BLaER1 (cell line): ENCODE results near the gene USP19.

Experiments
- H3K27ac ChIP-seq: shearing (Covaris generic); formaldehyde crosslinking; 2 replicates; pipeline ENCODE4 v1.8.1; 2022
- H3K27me3 ChIP-seq: shearing (Covaris generic); formaldehyde crosslinking; 2 replicates; pipeline ENCODE4 v1.8.1; 2022
- H3K36me3 ChIP-seq: shearing (Covaris generic); formaldehyde crosslinking; 2 replicates; pipeline ENCODE4 v1.8.1; 2022
- H3K4me1 ChIP-seq: shearing (Covaris generic); formaldehyde crosslinking; 2 replicates; pipeline ENCODE4 v1.8.1; 2022
- H3K4me2 ChIP-seq: shearing (Covaris generic); formaldehyde crosslinking; 2 replicates; pipeline ENCODE4 v1.8.1; 2022
- H3K4me3 ChIP-seq: shearing (Covaris generic); formaldehyde crosslinking; 2 replicates; pipeline ENCODE4 v1.8.1; 2022
- H3K9ac ChIP-seq: shearing (Covaris generic); formaldehyde crosslinking; 2 replicates; pipeline ENCODE4 v1.8.1; 2022
- H3K9me3 ChIP-seq: shearing (Covaris generic); formaldehyde crosslinking; 2 replicates; pipeline ENCODE4 v1.8.1; 2022
- H4K20me1 ChIP-seq: shearing (Covaris generic); formaldehyde crosslinking; 2 replicates; pipeline ENCODE4 v1.8.1; 2022
- Cebpa-rat ChIP-seq: shearing (Covaris generic); IDR thresholded peaks from 2 replicates; pipeline ENCODE4 v1.8.1; 2022

USP19 gene

GRCh38 chr3:49161808-49162530 is 41.3 kb upstream of the USP19 start:
- TF ChIP-seq Cebpa-rat = no peak

GRCh38 chr3:49161197-49161596 is 40.6 kb upstream of the USP19 start:
- Histone ChIP-seq H3K4me2 (peak overlapping the region; percentile 62), H3K4me1 (peaks cover 49% of the 10 kb centered on the region), H3K27ac (0 out of 2 replicates have a peak overlapping the region, but pooled peaks have one; percentile 55), H3K9me3 (no peaks in the 10 kb centered on the region), H4K20me1 (peaks cover 18% of the 10 kb centered on the region), H3K4me3 (no peak overlapping the region), H3K9ac (peak overlapping the region; percentile 47; the same call in 1 of the 2 replicates), H3K27me3 (no peaks in the 10 kb centered on the region), H3K36me3 (peaks cover 31% of the 10 kb centered on the region)
- TF ChIP-seq Cebpa-rat = no peak

More at GRCh38 chr3:49161808-49162530, 41.3 kb upstream of the USP19 start:
- peak overlapping the region; percentile 55 for H3K27ac ChIP-seq
- H3K4me2 ChIP-seq = peak overlapping the region; percentile 62
- H3K9ac ChIP-seq = peak overlapping the region; percentile 47; the same call in 1 of the 2 replicates
- no peaks in the 10 kb centered on the region for H3K9me3 ChIP-seq
- peaks cover 56% of the 10 kb centered on the region for H3K4me1 ChIP-seq
- H3K4me3 ChIP-seq = no peak overlapping the region
- no peaks in the 10 kb centered on the region for H3K27me3 ChIP-seq
- peaks cover 31% of the 10 kb centered on the region for H3K36me3 ChIP-seq
- H4K20me1 ChIP-seq = peaks cover 18% of the 10 kb centered on the region

GRCh38 chr3:49158792-49159191 is 38.2 kb upstream of the USP19 start:
- Histone ChIP-seq H4K20me1 (peaks cover 18% of the 10 kb centered on the region), H3K27me3 (no peaks in the 10 kb centered on the region), H3K9me3 (no peaks in the 10 kb centered on the region), H3K4me1 (peaks cover 34% of the 10 kb centered on the region), H3K4me2 (peak overlapping the region; percentile 8; the same call in 1 of the 2 replicates), H3K36me3 (peaks cover 25% of the 10 kb centered on the region), H3K9ac (no peak overlapping the region), H3K27ac (peak overlapping the region; percentile 18; the same call in 1 of the 2 replicates), H3K4me3 (no peak overlapping the region)
- no peak for TF ChIP-seq Cebpa-rat

- TF ChIP-seq Cebpa-rat = no peak
Measured at GRCh38 chr3:49158103-49158709, 37.6 kb upstream of the USP19 start.

GRCh38 chr3:49157289-49157688 is 36.7 kb upstream of the USP19 start:
- Histone ChIP-seq H3K27ac (no peak overlapping the region), H3K27me3 (no peaks in the 10 kb centered on the region), H3K9me3 (no peaks in the 10 kb centered on the region), H3K9ac (no peak overlapping the region), H3K4me1 (peaks cover 22% of the 10 kb centered on the region), H3K4me3 (no peak overlapping the region), H3K36me3 (peaks cover 12% of the 10 kb centered on the region; the same call in 1 of the 2 replicates), H3K4me2 (no peak overlapping the region), H4K20me1 (peaks cover 18% of the 10 kb centered on the region)
- no peak for TF ChIP-seq Cebpa-rat

More at GRCh38 chr3:49158103-49158709, 37.6 kb upstream of the USP19 start:
- Histone ChIP-seq H3K4me3 (no peak overlapping the region), H3K9ac (no peak overlapping the region), H3K36me3 (peaks cover 19% of the 10 kb centered on the region), H3K27me3 (no peaks in the 10 kb centered on the region), H3K4me1 (peaks cover 30% of the 10 kb centered on the region), H3K4me2 (no peak overlapping the region), H3K27ac (0 out of 2 replicates have a peak overlapping the region, but pooled peaks have one; percentile 18), H4K20me1 (peaks cover 18% of the 10 kb centered on the region), H3K9me3 (no peaks in the 10 kb centered on the region)

GRCh38 chr3:49153349-49153912 is 32.8 kb upstream of the USP19 start:
- Histone ChIP-seq H3K4me2 (no peak overlapping the region), H4K20me1 (0 out of 2 replicates have a peak, but pooled peaks cover 2% of the 10 kb centered on the region), H3K9me3 (no peaks in the 10 kb centered on the region), H3K4me1 (peaks cover 2% of the 10 kb centered on the region), H3K4me3 (no peak overlapping the region), H3K36me3 (no peaks in the 10 kb centered on the region), H3K27me3 (no peaks in the 10 kb centered on the region), H3K9ac (no peak overlapping the region), H3K27ac (no peak overlapping the region)
- no peak for TF ChIP-seq Cebpa-rat

GRCh38 chr3:49151610-49152009 is 31.0 kb upstream of the USP19 start:
- no peak overlapping the region for H3K4me3 ChIP-seq
- no peak overlapping the region for H3K9ac ChIP-seq
- peaks cover 6% of the 10 kb centered on the region for H3K4me1 ChIP-seq
- no peaks in the 10 kb centered on the region for H3K27me3 ChIP-seq
- no peak for TF ChIP-seq Cebpa-rat
- no peaks in the 10 kb centered on the region for H4K20me1 ChIP-seq
- no peak overlapping the region for H3K4me2 ChIP-seq
- no peaks in the 10 kb centered on the region for H3K9me3 ChIP-seq
- H3K27ac ChIP-seq = no peak overlapping the region
- H3K36me3 ChIP-seq = no peaks in the 10 kb centered on the region

- no peak for TF ChIP-seq Cebpa-rat
- no peaks in the 10 kb centered on the region for H3K27me3 ChIP-seq
- no peaks in the 10 kb centered on the region for H4K20me1 ChIP-seq
- H3K9ac ChIP-seq = no peak overlapping the region
- no peak overlapping the region for H3K27ac ChIP-seq
- H3K9me3 ChIP-seq = peaks cover 8% of the 10 kb centered on the region; the same call in 1 of the 2 replicates
- H3K4me3 ChIP-seq = no peak overlapping the region
- no peaks in the 10 kb centered on the region for H3K36me3 ChIP-seq
- peaks cover 6% of the 10 kb centered on the region for H3K4me1 ChIP-seq
- H3K4me2 ChIP-seq = no peak overlapping the region
Measured at GRCh38 chr3:49148159-49148558, 27.5 kb upstream of the USP19 start.

GRCh38 chr3:49140080-49140479 is 19.5 kb upstream of the USP19 start:
- Histone ChIP-seq H3K4me3 (no peak overlapping the region), H3K9ac (no peak overlapping the region), H3K27ac (no peak overlapping the region), H3K4me2 (no peak overlapping the region), H3K4me1 (no peaks in the 10 kb centered on the region), H3K9me3 (peaks cover 31% of the 10 kb centered on the region), H3K27me3 (no peaks in the 10 kb centered on the region), H4K20me1 (no peaks in the 10 kb centered on the region), H3K36me3 (no peaks in the 10 kb centered on the region)
- TF ChIP-seq Cebpa-rat = no peak

GRCh38 chr3:49135499-49135898 is 14.9 kb upstream of the USP19 start:
- Histone ChIP-seq H3K27ac (no peak overlapping the region), H4K20me1 (no peaks in the 10 kb centered on the region), H3K36me3 (no peaks in the 10 kb centered on the region), H3K4me1 (0 out of 2 replicates have a peak, but pooled peaks cover 3% of the 10 kb centered on the region), H3K4me3 (no peak overlapping the region), H3K27me3 (no peaks in the 10 kb centered on the region), H3K9ac (no peak overlapping the region), H3K9me3 (no peaks in the 10 kb centered on the region), H3K4me2 (no peak overlapping the region)
- no peak for TF ChIP-seq Cebpa-rat
